Measurements from ENCODE around the gene ABHD6.

The ABHD6 gene

GRCh38 chr3:58341376-58341775 is 103.8 kb downstream of the ABHD6 start:
- DNase-seq (ENCODE audit: low read depth, low spot score): no peak

- no peak for DNase-seq (ENCODE audit: low read depth, low spot score)
Measured at GRCh38 chr3:58342676-58343075, 105.1 kb downstream of the ABHD6 start.

All from brain pericyte (primary cell).